Globus pallidus (tissue), 1 donor: ENCODE data around the gene PPIP5K1.

Source experiments
- DNase-seq: peaks from one replicate; pipeline ENCODE4 v3.0.0-alpha.2; 2015; ENCODE audit warnings: low spot score

PPIP5K1 gene

DNA sequence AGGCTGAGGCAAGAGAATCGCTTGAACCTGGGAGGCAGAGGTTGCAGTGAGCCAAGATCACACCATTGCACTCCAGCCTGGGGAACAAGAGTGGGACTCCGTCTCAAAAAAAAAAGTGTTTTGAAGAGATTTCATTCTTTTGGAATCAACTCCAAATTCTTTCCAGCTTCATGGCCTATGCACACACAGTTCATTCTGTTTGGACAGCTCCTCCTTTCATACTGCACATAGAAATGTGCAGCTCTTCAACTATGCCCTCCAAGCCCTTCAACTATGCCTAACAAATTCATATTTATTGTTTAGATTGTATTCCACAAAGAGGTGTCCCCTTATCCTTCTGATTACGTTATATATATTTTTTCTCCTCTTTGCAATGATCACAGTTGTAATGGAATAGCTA lies 101.2 kb downstream of the PPIP5K1 start:
- DNase-seq: no peak

GRCh38 chr15:43487271-43487895 lies 102.6 kb downstream of the PPIP5K1 start:
- no peak for DNase-seq

GRCh38 chr15:43484455-43484854 lies 105.6 kb downstream of the PPIP5K1 start:
- DNase-seq: no peak
